K562 (cell line): ENCODE measurements around the gene SKIC3. TPM values are rescaled to one million over a fixed set of nuclear protein-coding genes. Genes with fewer than 3 reads are reported as not detected.

Source experiments
- ATAC-seq: fragments of 200-7000 bp; cut with Tn5 transposase; 3 replicates; pipeline ENCODE4 v1.9.1; 2020; ENCODE audit warnings: moderate library complexity
- BruUV-seq: library from RNA; stranded (reverse); fragments of 400-500 nt; replicated peaks from 2 replicates; lab custom pipeline; 2021; lab: Mats Ljungman, UMichigan
- CTCF ChIA-PET: fragments of 300-600 bp; formaldehyde crosslinking; extraction: SDS; loops from one replicate; lab custom pipeline; 2021; ENCODE audit warnings: low intra/inter-chr PET ratio; lab: Yijun Ruan, JAX
- POLR2A ChIA-PET: fragments of 300-600, 350-650 bp; sonication (Branson Sonifier 250); formaldehyde crosslinking; extraction: SDS; loops from one replicate; lab custom pipeline; 2021; ENCODE audit warnings: antibody characterized with exemption, inconsistent platforms; lab: Yijun Ruan, JAX
- DNase-seq, 4 experiments: peaks; one replicate each; pipeline versions ENCODE4 v3.0.0 to v3.0.0-alpha.2; 2011 to 2018; ENCODE audit warnings: low spot score in 3 of 4, mixed read lengths in 3 of 4; ENCODE audit errors: extremely low read depth in 1 of 4
- FAIRE-seq: peaks from 2 replicates; lab custom pipeline; 2011; peaks lifted over from hg19 to GRCh38; lab: Jason Lieb, UNC
- H2AFZ ChIP-seq: 2 replicates; pipeline ENCODE4 v1.6.0; 2011; ENCODE audit warnings: low read depth, low read length, control low read depth, inconsistent platforms
- H3K27ac ChIP-seq: fragments of 200-600 bp; 3 replicates; pipeline ENCODE4 v1.8.0; 2011; ENCODE audit warnings: low read depth, mild to moderate bottlenecking, control low read depth, inconsistent platforms, low read length, moderate library complexity, mixed read lengths; ENCODE audit errors: extremely low read depth
- H3K27me3 ChIP-seq, 2 experiments: fragments of 300-600 bp in 1 of 2; 2 replicates in 1 of 2; 3 replicates in 1 of 2; pipeline versions ENCODE4 v1.6.0 to v1.8.0; 2011; ENCODE audit warnings: inconsistent platforms in 2 of 2, low read length in 2 of 2, mild to moderate bottlenecking in 1 of 2, mixed read lengths in 1 of 2, moderate library complexity in 1 of 2; ENCODE audit not compliant: control insufficient read depth in 2 of 2, insufficient read depth in 2 of 2
- H3K36me3 ChIP-seq: fragments of 300-600 bp; 3 replicates; pipeline ENCODE4 v1.8.0; 2011; ENCODE audit warnings: mild to moderate bottlenecking, low read length, inconsistent platforms; ENCODE audit not compliant: control insufficient read depth, insufficient read depth
- H3K4me1 ChIP-seq, 2 experiments: fragments of 200-600 bp in 1 of 2; replicated peaks in 1 of 2; 2 replicates in 1 of 2; 3 replicates in 1 of 2; pipeline versions ENCODE4 v1.5.1 to v1.8.0; 2011; ENCODE audit warnings: inconsistent platforms in 2 of 2, low read length in 2 of 2, mild to moderate bottlenecking in 1 of 2, mixed read lengths in 1 of 2, moderate library complexity in 1 of 2; ENCODE audit not compliant: control insufficient read depth in 2 of 2, insufficient read depth in 2 of 2
- H3K4me2 ChIP-seq: 2 replicates; pipeline ENCODE4 v1.6.1; 2011; ENCODE audit warnings: low read length, control low read depth, inconsistent platforms, mixed read lengths; ENCODE audit not compliant: insufficient read depth
- H3K4me3 ChIP-seq: fragments of 200-600 bp; sonication (generic), shearing (Covaris generic); 2 replicates; pipeline ENCODE4 v1.5.1; 2016; ENCODE audit warnings: control low read depth, inconsistent platforms
- H3K79me2 ChIP-seq: fragments of 200-600 bp; 3 replicates; pipeline ENCODE4 v1.8.0; 2011; ENCODE audit warnings: low read length, inconsistent platforms; ENCODE audit not compliant: control insufficient read depth, insufficient read depth
- H3K9ac ChIP-seq, 2 experiments: 2 replicates each; pipeline versions ENCODE4 v1.6.0 to v1.6.1; 2011; ENCODE audit warnings: low read depth in 2 of 2, low read length in 2 of 2, control low read depth in 1 of 2, inconsistent platforms in 1 of 2, mild to moderate bottlenecking in 1 of 2, mixed read lengths in 1 of 2; ENCODE audit not compliant: insufficient read depth in 1 of 2
- H3K9me1 ChIP-seq: one replicate; pipeline ENCODE4 v1.6.0; 2011; ENCODE audit warnings: inconsistent platforms, mild to moderate bottlenecking, low read length, moderate library complexity; ENCODE audit not compliant: control insufficient read depth, insufficient read depth
- H3K9me3 ChIP-seq: replicated peaks from 2 replicates; pipeline ENCODE4 v1.5.1; 2011; ENCODE audit warnings: low read depth, low read length, inconsistent platforms; ENCODE audit not compliant: control insufficient read depth, insufficient read depth
- H4K20me1 ChIP-seq: replicated peaks from 2 replicates; pipeline ENCODE4 v1.6.1; 2011; ENCODE audit warnings: low read length, inconsistent platforms, mixed read lengths; ENCODE audit not compliant: control insufficient read depth, insufficient read depth
- JUND ChIP-seq, 2 experiments: IDR thresholded peaks; 2 replicates in 1 of 2; 3 replicates in 1 of 2; pipeline ENCODE4 v1.6.1; 2011; ENCODE audit warnings: borderline replicate concordance in 2 of 2, low read depth in 2 of 2, low read length in 2 of 2, improper control_type of control experiment in 1 of 2, missing biosample characterization in 1 of 2, missing genetic modification characterization in 1 of 2, missing genetic modification reagents in 1 of 2
- NR4A1 ChIP-seq, 2 experiments: fragments of 250-450 bp in 1 of 2; fragments of 450-650 bp in 1 of 2; sonication (Bioruptor Pico) in 1 of 2; IDR thresholded peaks; 2 replicates each; pipeline versions ENCODE4 v1.4.0 to v1.6.1; 2016 to 2020; ENCODE audit warnings: mild to moderate bottlenecking in 2 of 2, missing compliant biosample characterization in 1 of 2, missing genetic modification characterization in 1 of 2, moderate library complexity in 1 of 2
- SMAD3 ChIP-seq: fragments of 450-650 bp; formaldehyde crosslinking; conservative IDR thresholded peaks from 2 replicates; pipeline ENCODE4 v1.4.0; 2020; ENCODE audit warnings: mild to moderate bottlenecking
- TAF7 ChIP-seq: fragments of 450-650 bp; IDR thresholded peaks from 2 replicates; pipeline ENCODE4 v1.6.1; 2016; ENCODE audit warnings: missing genetic modification characterization, missing compliant biosample characterization
- ZNF354B ChIP-seq: fragments of 250-450 bp; sonication (Bioruptor Pico); IDR thresholded peaks from 2 replicates; pipeline ENCODE4 v1.4.0; 2020
- ZNF407 ChIP-seq: fragments of 450-650 bp; IDR thresholded peaks from 2 replicates; pipeline ENCODE4 v1.6.1; 2016; ENCODE audit warnings: low read depth
- ZNF668 ChIP-seq: fragments of 250-450 bp; sonication (Bioruptor Pico); IDR thresholded peaks from 2 replicates; pipeline ENCODE4 v1.8.0; 2022; ENCODE audit warnings: mild to moderate bottlenecking, inconsistent platforms
- WGBS: fragments of 100-300 bp; shearing (Covaris generic); methylation state at CpG from one replicate; pipeline ENCODE4 v1.1.6; 2016; ENCODE audit warnings: low coverage, mixed read lengths; ENCODE audit not compliant: insufficient coverage; ENCODE audit errors: missing lambda C conversion rate; 5-methylcytosine and 5-hydroxymethylcytosine counted together
- in situ Hi-C: fragments of 300-500 bp; cut with MboI; formaldehyde crosslinking; loops from 4 replicates; pipeline ENCODE4 v1.15.0; 2018; ENCODE audit warnings: inconsistent platforms, mixed read lengths
- intact Hi-C: fragments of 100-400 bp; cut with micrococcal nuclease; formaldehyde crosslinking; loops from 2 replicates; pipeline ENCODE4 v1.14.2; 2022
- polyA plus RNA-seq, 8 experiments: library from polyadenylated mRNA; depleted of rRNA in 4 of 8; stranded (reverse) in 5 of 8; unstranded in 3 of 8; fragments of >200 nt; fragmentation: Nextera tagmentation in 2 of 8; fragmentation: Illumina TruSeq in 1 of 8; extraction: Ambion mirVana in 2 of 8; extraction: Trizol in 1 of 8; gene quantifications; 2 replicates each; pipeline versions ENCODE4 v1.2.1 to v1.2.3, GENCODE V29; 2011 to 2014; ENCODE audit warnings: inconsistent platforms in 1 of 8, missing spikeins in 1 of 8
- total RNA-seq, 7 experiments: library from RNA; depleted of rRNA in 6 of 7; stranded (reverse); fragments of >200 nt in 6 of 7; fragmentation: Illumina TruSeq in 2 of 7; extraction: Trizol in 2 of 7; gene quantifications; 2 replicates each; pipeline versions ENCODE4 v1.2.1 to v1.2.3, GENCODE V29; 2011 to 2021; ENCODE audit warnings: low replicate concordance in 1 of 7
- TF ChIP-seq, protein P1 (sequence below), 3 experiments: IDR thresholded peaks in 2 of 3; conservative IDR thresholded peaks in 1 of 3; 2 replicates each; pipeline ENCODE4 v1.5.1; 2011 to 2012; ENCODE audit warnings: low read length in 3 of 3, mild to moderate bottlenecking in 3 of 3, control low read depth in 2 of 3, improper control_type of control experiment in 1 of 3, inconsistent platforms in 1 of 3, low read depth in 1 of 3, mixed read lengths in 1 of 3, moderate library complexity in 1 of 3; ENCODE audit not compliant: insufficient read depth in 2 of 3
- TF ChIP-seq, protein P2 (sequence below): fragments of 250-450 bp; sonication (Bioruptor Pico); IDR thresholded peaks from 2 replicates; pipeline ENCODE4 v1.8.0; 2021; ENCODE audit warnings: mild to moderate bottlenecking, moderate library complexity

SKIC3 gene
- total and polyA plus RNA-seq, 9 of the 15 experiments (the other 6 are each of a cell fraction or from before 2014, with no cell fraction given), result 30.7 to 72.4 (median 44.1) TPM

- no TSS peak for BruUV-seq
- ATAC-seq (no peak), FAIRE-seq (no peak), DNase-seq (no peak)
- CTCF ChIA-PET, result no interaction called here
- H2AFZ ChIP-seq, result no peak overlapping the region
- in situ Hi-C loops, result no loop called here
- H3K9me3 ChIP-seq, result no peaks in the 10 kb centered on the region
- H3K4me1 ChIP-seq, result no peaks in the 10 kb centered on the region
- H3K4me2 ChIP-seq, result no peak overlapping the region
- no peaks in the 10 kb centered on the region for H4K20me1 ChIP-seq
- H3K79me2 ChIP-seq, result no peaks in the 10 kb centered on the region
- H3K4me3 ChIP-seq, result no peak overlapping the region
- POLR2A ChIA-PET, result no interaction called here
- no peak overlapping the region for H3K9ac ChIP-seq
- H3K36me3 ChIP-seq, result peaks cover 71% of the 10 kb centered on the region
- H3K27ac ChIP-seq, result no peak overlapping the region
- H3K9me1 ChIP-seq, result no peaks in the 10 kb centered on the region
- intact Hi-C loops, result no loop called here
- 83% methylated on average over 2 of the region's 2 CpGs for WGBS
- H3K27me3 ChIP-seq, result no peaks in the 10 kb centered on the region
- TF ChIP-seq SMAD3 (CRISPR knock-in tag) (no peak), TAF7 (no peak), ZNF668 (CRISPR knock-in tag) (no peak), ZNF407 (no peak), NR4A1 (CRISPR knock-in tag; IDR thresholded peaks at IDR 0.05) (no peak), NR4A1 (tag; IDR thresholded peaks at IDR 0.05) (no peak), JUND (IDR thresholded peaks at IDR 0.05; ENCODE audit: borderline replicate concordance, low read depth, low read length) (no peak), JUND (tag; IDR thresholded peaks at IDR 0.05; ENCODE audit: borderline replicate concordance, low read depth, low read length) (no peak), ZNF354B (no peak)
- TF ChIP-seq, protein P1, sequence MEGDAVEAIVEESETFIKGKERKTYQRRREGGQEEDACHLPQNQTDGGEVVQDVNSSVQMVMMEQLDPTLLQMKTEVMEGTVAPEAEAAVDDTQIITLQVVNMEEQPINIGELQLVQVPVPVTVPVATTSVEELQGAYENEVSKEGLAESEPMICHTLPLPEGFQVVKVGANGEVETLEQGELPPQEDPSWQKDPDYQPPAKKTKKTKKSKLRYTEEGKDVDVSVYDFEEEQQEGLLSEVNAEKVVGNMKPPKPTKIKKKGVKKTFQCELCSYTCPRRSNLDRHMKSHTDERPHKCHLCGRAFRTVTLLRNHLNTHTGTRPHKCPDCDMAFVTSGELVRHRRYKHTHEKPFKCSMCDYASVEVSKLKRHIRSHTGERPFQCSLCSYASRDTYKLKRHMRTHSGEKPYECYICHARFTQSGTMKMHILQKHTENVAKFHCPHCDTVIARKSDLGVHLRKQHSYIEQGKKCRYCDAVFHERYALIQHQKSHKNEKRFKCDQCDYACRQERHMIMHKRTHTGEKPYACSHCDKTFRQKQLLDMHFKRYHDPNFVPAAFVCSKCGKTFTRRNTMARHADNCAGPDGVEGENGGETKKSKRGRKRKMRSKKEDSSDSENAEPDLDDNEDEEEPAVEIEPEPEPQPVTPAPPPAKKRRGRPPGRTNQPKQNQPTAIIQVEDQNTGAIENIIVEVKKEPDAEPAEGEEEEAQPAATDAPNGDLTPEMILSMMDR (IDR thresholded peaks at IDR 0.05 in 2 of 3, conservative IDR thresholded peaks at IDR 0.05 in 1 of 3; ENCODE audit: insufficient read depth in 2 of 3, low read depth in 1 of 3, low read length in 3 of 3), result no peak
- TF ChIP-seq, protein P2, sequence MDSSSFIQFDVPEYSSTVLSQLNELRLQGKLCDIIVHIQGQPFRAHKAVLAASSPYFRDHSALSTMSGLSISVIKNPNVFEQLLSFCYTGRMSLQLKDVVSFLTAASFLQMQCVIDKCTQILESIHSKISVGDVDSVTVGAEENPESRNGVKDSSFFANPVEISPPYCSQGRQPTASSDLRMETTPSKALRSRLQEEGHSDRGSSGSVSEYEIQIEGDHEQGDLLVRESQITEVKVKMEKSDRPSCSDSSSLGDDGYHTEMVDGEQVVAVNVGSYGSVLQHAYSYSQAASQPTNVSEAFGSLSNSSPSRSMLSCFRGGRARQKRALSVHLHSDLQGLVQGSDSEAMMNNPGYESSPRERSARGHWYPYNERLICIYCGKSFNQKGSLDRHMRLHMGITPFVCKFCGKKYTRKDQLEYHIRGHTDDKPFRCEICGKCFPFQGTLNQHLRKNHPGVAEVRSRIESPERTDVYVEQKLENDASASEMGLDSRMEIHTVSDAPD (CRISPR knock-in tag), result no peak
Measured at GRCh38 chr5:95526871-95527270, 27.9 kb downstream of the SKIC3 start.
